ENCODE measurements around the gene STX4.

DNA sequence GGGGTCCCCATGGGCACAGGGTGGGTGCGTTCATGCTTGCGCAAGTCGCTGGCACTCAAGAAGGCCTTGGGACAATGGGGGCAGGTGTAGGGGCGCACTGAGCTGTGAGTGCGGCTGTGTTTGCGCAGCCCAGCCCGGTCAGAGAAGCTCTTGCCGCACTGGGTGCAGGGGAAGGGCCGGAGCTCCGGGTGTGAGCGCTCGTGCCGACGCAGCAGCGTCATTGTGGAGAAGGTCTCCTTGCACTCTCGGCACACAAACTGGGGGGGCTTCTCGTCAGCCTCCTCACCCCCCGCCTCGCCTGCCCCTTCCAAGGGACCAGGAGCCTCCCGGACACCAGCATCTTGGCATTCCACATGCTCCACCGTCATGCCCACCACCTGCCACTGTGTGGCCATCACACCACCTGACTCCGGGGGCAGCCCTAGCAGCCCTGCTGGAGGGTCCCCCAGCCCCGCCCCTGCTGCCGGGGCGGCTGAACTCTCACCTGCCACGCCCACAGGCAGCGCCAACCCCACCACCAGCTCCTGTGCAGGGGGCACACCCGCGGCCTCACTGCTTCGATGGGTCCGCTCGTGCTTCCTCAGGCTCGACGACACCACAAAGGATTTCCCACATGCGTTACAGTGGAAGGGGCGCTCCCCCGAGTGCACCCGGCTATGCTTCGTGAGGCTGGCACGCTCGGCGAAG, 27.9 kb downstream of the STX4 start:
- TF ChIP-seq, protein P1, sequence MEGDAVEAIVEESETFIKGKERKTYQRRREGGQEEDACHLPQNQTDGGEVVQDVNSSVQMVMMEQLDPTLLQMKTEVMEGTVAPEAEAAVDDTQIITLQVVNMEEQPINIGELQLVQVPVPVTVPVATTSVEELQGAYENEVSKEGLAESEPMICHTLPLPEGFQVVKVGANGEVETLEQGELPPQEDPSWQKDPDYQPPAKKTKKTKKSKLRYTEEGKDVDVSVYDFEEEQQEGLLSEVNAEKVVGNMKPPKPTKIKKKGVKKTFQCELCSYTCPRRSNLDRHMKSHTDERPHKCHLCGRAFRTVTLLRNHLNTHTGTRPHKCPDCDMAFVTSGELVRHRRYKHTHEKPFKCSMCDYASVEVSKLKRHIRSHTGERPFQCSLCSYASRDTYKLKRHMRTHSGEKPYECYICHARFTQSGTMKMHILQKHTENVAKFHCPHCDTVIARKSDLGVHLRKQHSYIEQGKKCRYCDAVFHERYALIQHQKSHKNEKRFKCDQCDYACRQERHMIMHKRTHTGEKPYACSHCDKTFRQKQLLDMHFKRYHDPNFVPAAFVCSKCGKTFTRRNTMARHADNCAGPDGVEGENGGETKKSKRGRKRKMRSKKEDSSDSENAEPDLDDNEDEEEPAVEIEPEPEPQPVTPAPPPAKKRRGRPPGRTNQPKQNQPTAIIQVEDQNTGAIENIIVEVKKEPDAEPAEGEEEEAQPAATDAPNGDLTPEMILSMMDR (conservative IDR thresholded peaks at IDR 0.05; ENCODE audit: low read length), result no peak
- no peak for TF ChIP-seq EZH2phosphoT487 (IDR thresholded peaks at IDR 0.05; ENCODE audit: borderline replicate concordance)
